ENCODE results near the gene EPB41.

Gene EPB41

GRCh38 chr1:29162476-29163138 is 248.2 kb downstream of the EPB41 start:
- peak; percentile 32 for DNase-seq (ENCODE audit: low read depth)
- no peak for TF ChIP-seq CTCF (conservative IDR thresholded peaks at IDR 0.05; ENCODE audit: low read length)
- no peak overlapping the region for H3K4me3 ChIP-seq (ENCODE audit: low read length)

- TF ChIP-seq CTCF (conservative IDR thresholded peaks at IDR 0.05; ENCODE audit: low read length): no peak
- no peak for DNase-seq (ENCODE audit: low read depth)
- H3K4me3 ChIP-seq (ENCODE audit: low read length): no peak overlapping the region
Measured at GRCh38 chr1:29164588-29164987, 250.2 kb downstream of the EPB41 start.

DNA sequence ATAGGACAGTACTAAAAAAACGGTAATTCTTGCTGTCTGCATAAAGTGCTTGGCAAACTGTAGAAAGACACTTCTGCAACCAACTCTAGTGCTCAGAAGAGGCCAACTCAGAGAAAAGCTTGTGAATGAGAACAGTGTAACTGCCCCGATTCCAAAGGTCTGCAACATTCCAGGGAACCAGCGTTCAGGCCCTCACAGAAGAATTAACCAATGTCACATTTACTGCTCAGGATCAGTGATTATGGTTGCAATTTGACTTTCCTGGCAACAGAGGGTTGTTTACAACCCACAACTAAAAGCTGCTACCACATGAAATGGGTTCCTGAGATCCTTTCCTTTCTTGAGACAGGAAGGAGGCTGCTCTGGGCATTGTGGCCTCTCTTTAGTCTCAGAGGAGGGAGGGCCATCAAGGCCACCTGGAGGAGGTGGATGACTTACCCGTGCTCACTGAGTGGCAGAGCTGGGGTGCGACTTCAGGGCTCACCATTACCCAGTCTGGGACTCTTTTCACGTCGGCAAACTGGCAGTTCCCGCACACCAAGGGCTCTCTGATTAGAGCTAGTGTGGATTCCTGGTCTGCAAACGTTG is 252.0 kb downstream of the EPB41 start:
- DNase-seq (ENCODE audit: low read depth): peak; percentile 66
- no peak for TF ChIP-seq CTCF (conservative IDR thresholded peaks at IDR 0.05; ENCODE audit: low read length)
- H3K4me3 ChIP-seq (ENCODE audit: low read length): no peak overlapping the region

GRCh38 chr1:29167904-29168303 is 253.5 kb downstream of the EPB41 start:
- DNase-seq (ENCODE audit: low read depth): no peak
- H3K4me3 ChIP-seq (ENCODE audit: low read length): no peak overlapping the region
- no peak for TF ChIP-seq CTCF (conservative IDR thresholded peaks at IDR 0.05; ENCODE audit: low read length)
